Tibial artery (tissue), 4 donors: ENCODE data around the gene IGIP.

Experiments used
- DNase-seq, 2 donors: peaks; one replicate each; pipeline ENCODE4 v3.0.0-alpha.2; 2019
- H3K27ac ChIP-seq, 2 donors: fragments of 200-600 bp; sonication (generic) in 1 of 2; 1 replicate in 1 of 2; 2 replicates in 1 of 2; pipeline ENCODE4 v1.5.1; 2018 to 2019; ENCODE audit warnings: mild to moderate bottlenecking in 1 of 2
- H3K27me3 ChIP-seq, 2 donors: fragments of 200-600 bp; sonication (generic) in 1 of 2; one replicate each; pipeline versions ENCODE4 v1.5.1 to v1.6.0; 2016 to 2019
- H3K36me3 ChIP-seq, 3 donors: fragments of 200-600 bp; sonication (generic) in 2 of 3; one replicate each; pipeline ENCODE4 v1.5.1; 2016 to 2019; ENCODE audit warnings: mild to moderate bottlenecking in 2 of 3
- H3K4me1 ChIP-seq, 4 donors: fragments of 200-600 bp; sonication (generic) in 2 of 4; 1 replicate in 3 of 4; 2 replicates in 1 of 4; pipeline ENCODE4 v1.5.1; 2016 to 2019
- H3K4me3 ChIP-seq, 2 donors: fragments of 200-600 bp; sonication (generic) in 1 of 2; 1 replicate in 1 of 2; 2 replicates in 1 of 2; pipeline ENCODE4 v1.5.1; 2018 to 2019; ENCODE audit warnings: mild to moderate bottlenecking in 2 of 2
- H3K9me3 ChIP-seq, 3 donors: fragments of 200-600 bp; sonication (generic) in 1 of 3; one replicate each; pipeline ENCODE4 v1.5.1; 2016 to 2019
- CTCF ChIP-seq, 2 experiments: fragments of 200-600 bp in 1 of 2; fragments of 450-650 bp in 1 of 2; IDR thresholded peaks; one replicate each; pipeline ENCODE4 v1.5.1; 2017 to 2019; ENCODE audit warnings: antibody characterized with exemption in 2 of 2, mild to moderate bottlenecking in 1 of 2, moderate library complexity in 1 of 2
- intact Hi-C: fragments of 100-400 bp; cut with DNase I; formaldehyde crosslinking; loops from one replicate; pipeline ENCODE4 v1.15.0; 2023; ENCODE audit warnings: low total_unique reads

The IGIP gene

GRCh38 chr5:140176031-140176387 lies 50.3 kb downstream of the IGIP start:
- intact Hi-C loops: no loop called here
- Histone ChIP-seq H3K36me3 (no peaks in the 10 kb centered on the region), H3K4me3 (peak overlapping the region; percentile 97 to 98), H3K27me3 (no peaks in the 10 kb centered on the region), H3K27ac (peak overlapping the region; percentile 99), H3K9me3 (no peaks in the 10 kb centered on the region), H3K4me1 (peaks cover 0 to 39% (median 15%) of the 10 kb centered on the region in 4 donors)
- DNase-seq: no peak
- TF ChIP-seq CTCF (IDR thresholded peaks at IDR 0.05): no peak

- no peak for TF ChIP-seq CTCF (IDR thresholded peaks at IDR 0.05)
- intact Hi-C loops: no loop called here
- peak overlapping the region; percentile 42 to 99 for H3K27ac ChIP-seq
- H3K9me3 ChIP-seq: no peaks in the 10 kb centered on the region
- no peaks in the 10 kb centered on the region for H3K27me3 ChIP-seq
- H3K36me3 ChIP-seq: no peaks in the 10 kb centered on the region
- H3K4me3 ChIP-seq: no peak overlapping the region
- DNase-seq: no peak
- H3K4me1 ChIP-seq: peaks cover 0 to 51% (median 23%) of the 10 kb centered on the region in 4 donors
Measured at GRCh38 chr5:140178086-140178410, 52.3 kb downstream of the IGIP start.

- no peaks in the 10 kb centered on the region for H3K27me3 ChIP-seq
- no peak overlapping the region for H3K4me3 ChIP-seq
- no peaks in the 10 kb centered on the region for H3K36me3 ChIP-seq
- no peak for DNase-seq
- no peaks in the 10 kb centered on the region for H3K9me3 ChIP-seq
- H3K27ac ChIP-seq: peak overlapping the region; percentile 42 to 99
- no peak for TF ChIP-seq CTCF (IDR thresholded peaks at IDR 0.05)
- intact Hi-C loops: no loop called here
- peaks cover 0 to 57% (median 24%) of the 10 kb centered on the region in 4 donors for H3K4me1 ChIP-seq
Measured at GRCh38 chr5:140178482-140179116, 52.9 kb downstream of the IGIP start.
